ENCODE measurements around the gene KRT83.
"Not testable (repeated sequence)": the region's sequence is repeated elsewhere in the genome, so short reads cannot be mapped to it uniquely, and the experiment has no call there.

KRT83 gene

GRCh38 chr12:52331833-52332232 lies 10.6 kb upstream of the KRT83 start:
- no peak for DNase-seq (ENCODE audit: low read depth)

GRCh38 chr12:52331039-52331438 lies 9.8 kb upstream of the KRT83 start:
- DNase-seq (ENCODE audit: low read depth) = no peak

GRCh38 chr12:52327830-52328500 lies 6.8 kb upstream of the KRT83 start:
- DNase-seq (ENCODE audit: low read depth) = no peak

GRCh38 chr12:52327052-52327829 lies 6.0 kb upstream of the KRT83 start:
- peak; percentile 73 for DNase-seq (ENCODE audit: low read depth)

GRCh38 chr12:52324153-52324444 lies 2.9 kb upstream of the KRT83 start:
- no peak for DNase-seq (ENCODE audit: low read depth)

GRCh38 chr12:52323416-52324152 lies 2.4 kb upstream of the KRT83 start:
- no peak for DNase-seq (ENCODE audit: low read depth)

- DNase-seq (ENCODE audit: low read depth) = no peak
Measured at GRCh38 chr12:52323001-52323400, 1.8 kb upstream of the KRT83 start.

GRCh38 chr12:52322069-52322468 lies 871 bp upstream of the KRT83 start:
- DNase-seq (ENCODE audit: low read depth) = no peak

- no peak for DNase-seq (ENCODE audit: low read depth)
Measured at GRCh38 chr12:52321418-52321817, 220 bp upstream of the KRT83 start.

GRCh38 chr12:52319097-52319496 lies 2.1 kb downstream of the KRT83 start:
- DNase-seq (ENCODE audit: low read depth) = no peak

- DNase-seq (ENCODE audit: low read depth) = no peak
Measured at GRCh38 chr12:52318241-52318990, 2.8 kb downstream of the KRT83 start.

GRCh38 chr12:52317468-52318052 lies 3.6 kb downstream of the KRT83 start:
- DNase-seq (ENCODE audit: low read depth) = no peak

GRCh38 chr12:52316701-52317100 lies 4.5 kb downstream of the KRT83 start:
- no peak for DNase-seq (ENCODE audit: low read depth)

GRCh38 chr12:52316290-52316689 lies 4.9 kb downstream of the KRT83 start:
- no peak for DNase-seq (ENCODE audit: low read depth)

- not testable (repeated sequence) for DNase-seq (ENCODE audit: low read depth)
Measured at GRCh38 chr12:52315721-52316120, 5.5 kb downstream of the KRT83 start.

- no peak for DNase-seq (ENCODE audit: low read depth)
Measured at GRCh38 chr12:52314511-52314910, 6.7 kb downstream of the KRT83 start.

GRCh38 chr12:52313926-52314325 lies 7.3 kb downstream of the KRT83 start:
- no peak for DNase-seq (ENCODE audit: low read depth)

- no peak for DNase-seq (ENCODE audit: low read depth)
Measured at GRCh38 chr12:52313461-52313860, 7.7 kb downstream of the KRT83 start.

GRCh38 chr12:52312086-52312485 lies 9.1 kb downstream of the KRT83 start:
- no peak for DNase-seq (ENCODE audit: low read depth)

- no peak for DNase-seq (ENCODE audit: low read depth)
Measured at GRCh38 chr12:52311285-52311648, 9.9 kb downstream of the KRT83 start.

- DNase-seq (ENCODE audit: low read depth) = no peak
Measured at GRCh38 chr12:52310622-52311284, 10.4 kb downstream of the KRT83 start.

Measured in activated T-cell treated with anti-CD3 and anti-CD28 coated beads for 24 hours (primary cell).